ENCODE results near the gene C14orf119. TPM values are rescaled to one million over a fixed set of nuclear protein-coding genes. Genes with fewer than 3 reads are reported as not detected.

C14orf119 gene
- total RNA-seq, 1 experiment from 2014 or later = 65.1 TPM

GRCh38 chr14:23117371-23118020 lies 22.2 kb downstream of the C14orf119 start:
- no peak overlapping the region for H3T11ph ChIP-seq (ENCODE audit: low read length)

More at GRCh38 chr14:23117371-23118020, 22.2 kb downstream of the C14orf119 start:
- no peak for DNase-seq
- H2BK20ac ChIP-seq (ENCODE audit: low read depth, low read length, poor library complexity, severe bottlenecking) = no peak overlapping the region
- no peak overlapping the region for H4K5ac ChIP-seq (ENCODE audit: insufficient read length, low read depth, low read length)
- Mint-ChIP-seq H3K4me3 (no peak overlapping the region), H3K9me3 (no peaks in the 10 kb centered on the region), H3K27ac (no peak overlapping the region), H3K4me1 (peaks cover 52 to 58% of the 10 kb centered on the region in 2 experiments), H3K27me3 (ENCODE audit: low read depth) (peaks cover 28% of the 10 kb centered on the region), H3K36me3 (ENCODE audit: insufficient read depth in 1 of 3, low read depth in 3 of 3) (no peaks in the 10 kb centered on the region; a peak in 1 of 7 replicates)
- H2AK5ac ChIP-seq (ENCODE audit: insufficient read length, low read length) = no peak overlapping the region
- no peak overlapping the region for H2BK15ac ChIP-seq (ENCODE audit: low read depth, low read length)
- no peak overlapping the region for H3K27ac ChIP-seq (ENCODE audit: insufficient read length, low read depth, low read length)
- no peaks in the 10 kb centered on the region for H3K9me3 ChIP-seq (ENCODE audit: control insufficient read depth, low read depth, low read length)
- no peaks in the 10 kb centered on the region for H3K27me3 ChIP-seq (ENCODE audit: insufficient read depth, low read length)
- H3K23me2 ChIP-seq (ENCODE audit: insufficient read length, low read depth, low read length, poor library complexity, severe bottlenecking) = no peaks in the 10 kb centered on the region
- no peak overlapping the region for H3K23ac ChIP-seq (ENCODE audit: insufficient read length, low read depth, low read length)
- no peaks in the 10 kb centered on the region for H3K79me1 ChIP-seq (ENCODE audit: insufficient read depth, low read depth, low read length, poor library complexity, severe bottlenecking)
- H2BK5ac ChIP-seq (ENCODE audit: insufficient read length, low read length) = no peak overlapping the region
- no peak for TF ChIP-seq CTCF (conservative IDR thresholded peaks at IDR 0.05)
- no peaks in the 10 kb centered on the region for H3K79me2 ChIP-seq (ENCODE audit: insufficient read depth, low read length)
- no peak overlapping the region for H3K9ac ChIP-seq (ENCODE audit: extremely low read depth, insufficient read length, low read length)
- no peaks in the 10 kb centered on the region for H4K20me1 ChIP-seq (ENCODE audit: control insufficient read depth, insufficient read depth, insufficient read length)
- H4K91ac ChIP-seq (ENCODE audit: insufficient read length, low read depth, low read length) = no peak overlapping the region
- no peak overlapping the region for H3K4ac ChIP-seq (ENCODE audit: low read depth, low read length)
- H3K14ac ChIP-seq (ENCODE audit: insufficient read depth, low read length) = no peak overlapping the region
- no peak overlapping the region for H3K4me2 ChIP-seq (ENCODE audit: insufficient read depth, insufficient read length, low read length)
- H3K56ac ChIP-seq (ENCODE audit: insufficient read length, low read depth, low read length) = no peak overlapping the region
- no peak overlapping the region for H2BK12ac ChIP-seq (ENCODE audit: insufficient read length, low read depth, low read length)
- no peak overlapping the region for H3K18ac ChIP-seq (ENCODE audit: insufficient read length, low read depth, low read length)
- H2BK120ac ChIP-seq (ENCODE audit: low read depth, low read length, poor library complexity, severe bottlenecking) = no peak overlapping the region
- H4K8ac ChIP-seq (replicated peaks; ENCODE audit: insufficient read length, low read depth, low read length) = no peak overlapping the region
- whole genome bisulfite sequencing (ENCODE audit: extremely low coverage, insufficient read length, low lambda C conversion rate) = no CpG with 5 or more reads among the region's 32 CpGs
- no peak overlapping the region for H2AFZ ChIP-seq (ENCODE audit: low read length)
- peaks cover 13% of the 10 kb centered on the region for H3K4me1 ChIP-seq (ENCODE audit: insufficient read depth, low read length)

All from H9 (cell line).